NCI-H226 (cell line): ENCODE results near the gene C20orf141.

Source experiments
- DNase-seq: peaks from one replicate; pipeline ENCODE4 v3.0.0-alpha.2; 2015

Gene C20orf141

DNA sequence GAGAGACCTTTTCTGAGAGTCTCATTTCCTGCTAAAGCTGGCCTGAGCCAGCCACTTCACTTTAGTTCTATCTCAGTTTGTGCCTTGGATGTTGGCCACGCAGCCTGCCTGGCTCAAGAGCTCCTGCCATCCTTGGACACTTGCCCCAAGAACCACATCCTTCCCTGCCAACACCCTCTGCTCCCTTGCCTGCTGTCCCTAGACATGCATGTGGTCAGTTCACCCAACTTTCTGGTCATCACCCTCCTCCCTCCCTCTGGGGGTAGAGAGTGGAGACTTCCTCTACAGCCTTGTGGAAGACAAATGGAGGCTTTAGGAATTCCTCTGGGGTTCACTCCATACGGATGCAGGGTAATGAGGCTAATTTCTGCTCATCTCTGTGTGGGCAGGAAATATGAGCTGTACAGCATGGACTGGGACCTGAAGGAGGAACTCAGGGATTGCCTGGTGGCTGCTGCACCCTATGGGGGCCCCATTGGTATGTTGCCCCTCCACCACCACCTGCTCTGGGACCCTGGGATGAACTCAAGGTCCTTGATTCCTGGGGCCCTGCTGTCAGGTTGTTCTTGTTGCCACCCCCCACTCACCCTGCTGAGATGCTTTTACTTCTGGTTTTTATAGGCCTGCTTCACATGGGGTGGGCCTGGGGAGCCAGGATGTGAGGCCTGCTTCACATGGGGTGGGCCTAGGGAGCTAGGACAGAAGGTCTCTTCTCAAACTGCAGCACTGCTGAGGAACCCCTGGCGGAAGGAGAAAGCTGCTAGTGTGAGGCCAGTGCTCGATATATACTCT lies 44.7 kb downstream of the C20orf141 start:
- DNase-seq = no peak

DNA sequence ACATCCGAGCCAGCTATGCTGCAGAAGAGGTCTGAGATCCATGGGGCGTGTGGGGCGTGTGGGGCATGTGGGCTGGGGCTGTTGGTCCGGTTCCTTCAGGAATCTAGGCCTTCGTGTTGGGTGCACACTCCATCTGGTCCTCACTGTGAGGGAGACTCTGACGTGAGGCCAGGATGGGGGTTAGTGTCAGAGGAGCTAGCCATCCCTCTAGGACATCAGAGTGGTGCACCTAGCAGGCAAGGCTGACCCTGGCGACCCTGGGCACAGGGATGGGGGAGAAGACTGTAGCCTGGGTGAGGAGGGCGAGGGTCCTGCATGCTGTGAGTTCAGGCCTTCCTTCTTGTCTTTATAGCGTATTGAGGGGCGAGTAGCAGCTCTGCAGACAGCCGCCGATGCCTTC lies 49.8 kb downstream of the C20orf141 start:
- DNase-seq = no peak

DNA sequence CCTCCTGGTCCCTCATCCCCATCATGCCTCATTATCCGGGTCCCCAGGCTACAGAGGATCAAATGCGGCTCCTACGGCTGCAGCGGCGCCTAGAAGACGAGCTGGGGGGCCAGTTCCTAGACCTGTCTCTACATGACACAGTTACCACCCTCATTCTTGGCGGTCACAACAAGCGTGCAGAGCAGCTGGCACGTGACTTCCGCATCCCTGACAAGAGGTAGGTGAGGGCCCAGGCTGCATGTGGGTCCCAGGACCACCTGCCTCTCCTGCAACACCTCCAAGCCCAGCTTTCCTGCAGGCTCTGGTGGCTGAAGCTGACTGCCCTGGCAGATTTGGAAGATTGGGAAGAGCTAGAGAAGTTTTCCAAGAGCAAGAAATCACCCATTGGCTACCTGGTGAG lies 50.3 kb downstream of the C20orf141 start:
- DNase-seq = no peak
